B cell (primary cell): Measurements from ENCODE around the gene PARD3.

Source experiments
- EZH2 ChIP-seq: IDR thresholded peaks from 2 replicates; pipeline ENCODE4 v1.6.1; 2012; ENCODE audit warnings: borderline replicate concordance, low read depth, mild to moderate bottlenecking, moderate library complexity, low read length; ENCODE audit not compliant: insufficient read depth, poor library complexity, severe bottlenecking
- TF ChIP-seq, protein P1 (sequence below): fragments of 200-600 bp; IDR thresholded peaks from one replicate; pipeline ENCODE4 v1.8.0; 2022; ENCODE audit warnings: antibody characterized with exemption, mild to moderate bottlenecking

DNA sequence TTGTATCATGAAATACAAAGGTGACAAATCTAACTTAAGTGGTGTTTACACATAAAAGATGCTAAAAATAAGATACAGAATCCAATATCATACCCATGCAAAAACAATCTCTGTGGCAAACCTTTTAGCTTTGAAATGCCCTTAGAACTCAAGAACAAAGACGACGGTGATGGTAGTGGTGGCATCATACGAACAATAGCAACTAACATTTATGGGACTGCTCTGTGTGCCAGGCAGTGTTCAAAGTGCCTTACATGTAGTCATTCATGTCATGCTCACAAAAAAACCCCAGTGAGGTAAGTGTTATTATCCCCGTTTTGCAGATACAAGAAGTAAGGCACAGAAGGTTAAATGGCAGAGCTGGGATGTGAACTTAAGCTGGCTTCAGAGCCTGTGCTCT, 563.9 kb downstream of the PARD3 start:
- TF ChIP-seq, protein P1, sequence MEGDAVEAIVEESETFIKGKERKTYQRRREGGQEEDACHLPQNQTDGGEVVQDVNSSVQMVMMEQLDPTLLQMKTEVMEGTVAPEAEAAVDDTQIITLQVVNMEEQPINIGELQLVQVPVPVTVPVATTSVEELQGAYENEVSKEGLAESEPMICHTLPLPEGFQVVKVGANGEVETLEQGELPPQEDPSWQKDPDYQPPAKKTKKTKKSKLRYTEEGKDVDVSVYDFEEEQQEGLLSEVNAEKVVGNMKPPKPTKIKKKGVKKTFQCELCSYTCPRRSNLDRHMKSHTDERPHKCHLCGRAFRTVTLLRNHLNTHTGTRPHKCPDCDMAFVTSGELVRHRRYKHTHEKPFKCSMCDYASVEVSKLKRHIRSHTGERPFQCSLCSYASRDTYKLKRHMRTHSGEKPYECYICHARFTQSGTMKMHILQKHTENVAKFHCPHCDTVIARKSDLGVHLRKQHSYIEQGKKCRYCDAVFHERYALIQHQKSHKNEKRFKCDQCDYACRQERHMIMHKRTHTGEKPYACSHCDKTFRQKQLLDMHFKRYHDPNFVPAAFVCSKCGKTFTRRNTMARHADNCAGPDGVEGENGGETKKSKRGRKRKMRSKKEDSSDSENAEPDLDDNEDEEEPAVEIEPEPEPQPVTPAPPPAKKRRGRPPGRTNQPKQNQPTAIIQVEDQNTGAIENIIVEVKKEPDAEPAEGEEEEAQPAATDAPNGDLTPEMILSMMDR: no peak
- no peak for TF ChIP-seq EZH2
